Duodenal mucosa (tissue), 2 donors: Measurements from ENCODE around the gene BORCS5.
"Not testable (repeated sequence)": the region's sequence is repeated elsewhere in the genome, so short reads cannot be mapped to it uniquely, and the experiment has no call there.

ENCODE experiments used
- H3K27ac ChIP-seq: one replicate; pipeline ENCODE4 v1.7.0; 2013; ENCODE audit warnings: low read depth, low read length
- H3K27me3 ChIP-seq, 2 donors: one replicate each; pipeline ENCODE4 v1.7.0; 2013; ENCODE audit warnings: low read length in 2 of 2, control low read depth in 1 of 2; ENCODE audit not compliant: insufficient read depth in 2 of 2, control insufficient read depth in 1 of 2
- H3K36me3 ChIP-seq, 2 donors: one replicate each; pipeline ENCODE4 v1.7.0; 2013; ENCODE audit warnings: low read length in 2 of 2, control low read depth in 1 of 2; ENCODE audit not compliant: insufficient read depth in 2 of 2, control insufficient read depth in 1 of 2
- H3K4me1 ChIP-seq, 2 donors: one replicate each; pipeline ENCODE4 v1.7.0; 2013; ENCODE audit warnings: low read length in 2 of 2, control low read depth in 1 of 2; ENCODE audit not compliant: insufficient read depth in 2 of 2, control insufficient read depth in 1 of 2
- H3K4me3 ChIP-seq, 2 donors: one replicate each; pipeline ENCODE4 v1.7.0; 2013; ENCODE audit warnings: low read length in 2 of 2, low read depth in 1 of 2
- H3K9ac ChIP-seq, 2 donors: one replicate each; pipeline ENCODE4 v1.7.0; 2013; ENCODE audit warnings: low read length in 2 of 2, low read depth in 1 of 2
- H3K9me3 ChIP-seq, 2 donors: one replicate each; pipeline ENCODE4 v1.7.0; 2013; ENCODE audit warnings: low read length in 2 of 2, control low read depth in 1 of 2; ENCODE audit not compliant: control insufficient read depth in 1 of 2

The BORCS5 gene

DNA sequence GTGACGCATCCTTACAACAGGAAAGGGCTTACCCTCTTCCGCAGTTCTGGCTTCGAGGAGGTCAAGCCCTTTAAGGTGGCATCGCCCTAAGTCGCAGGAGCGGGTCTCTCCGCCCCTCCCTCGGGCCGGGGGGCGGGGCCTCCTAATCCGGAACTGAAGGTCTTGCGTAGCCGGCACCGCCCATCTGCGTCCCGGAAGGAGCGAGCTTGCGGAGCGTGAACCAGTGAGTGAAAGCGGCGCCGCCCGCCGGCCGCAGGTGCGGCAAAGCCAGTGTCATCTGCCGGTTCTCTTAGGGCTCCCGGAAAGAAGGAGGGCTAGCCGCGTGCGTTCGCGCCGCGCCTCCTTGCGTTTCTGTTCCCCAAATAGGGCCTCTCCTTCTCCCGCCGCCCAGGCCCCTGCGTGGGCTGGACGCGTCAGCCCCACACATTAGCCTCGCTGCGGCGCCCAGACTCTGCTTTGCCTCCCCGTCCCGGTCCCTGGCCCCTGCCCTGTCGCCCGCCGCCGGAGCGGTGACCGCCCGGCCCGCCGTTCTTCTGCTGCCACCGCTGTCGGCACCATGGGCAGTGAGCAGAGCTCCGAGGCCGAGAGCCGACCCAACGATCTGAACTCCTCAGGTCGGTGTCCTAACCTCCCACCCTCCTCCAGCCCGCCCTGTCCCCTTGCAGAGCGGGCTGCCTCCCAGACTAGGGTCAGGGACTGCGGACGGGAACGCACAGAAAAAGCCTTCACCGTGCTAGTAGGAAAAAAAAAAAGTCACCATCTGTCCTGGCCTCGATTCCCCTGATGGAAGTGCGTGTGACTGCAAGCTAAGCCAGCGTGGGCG lies at the start of gene BORCS5:
TSS of gene BORCS5 (plus strand) at position 183 of the 823 bp plus-strand sequence. CDS start at position 557, 374 bp downstream.
- Histone ChIP-seq H3K27ac (peak within 1 kb of the TSS; percentile 97), H3K4me3 (peak within 1 kb of the TSS; percentile 87 to 88), H3K9me3 (no peaks in the 10 kb centered on the region), H3K9ac (peak within 1 kb of the TSS; percentile 94 to 99), H3K36me3 (no peaks in the 10 kb centered on the region), H3K27me3 (no peaks in the 10 kb centered on the region), H3K4me1 (peaks cover 7 to 14% of the 10 kb centered on the region in 2 donors)

DNA sequence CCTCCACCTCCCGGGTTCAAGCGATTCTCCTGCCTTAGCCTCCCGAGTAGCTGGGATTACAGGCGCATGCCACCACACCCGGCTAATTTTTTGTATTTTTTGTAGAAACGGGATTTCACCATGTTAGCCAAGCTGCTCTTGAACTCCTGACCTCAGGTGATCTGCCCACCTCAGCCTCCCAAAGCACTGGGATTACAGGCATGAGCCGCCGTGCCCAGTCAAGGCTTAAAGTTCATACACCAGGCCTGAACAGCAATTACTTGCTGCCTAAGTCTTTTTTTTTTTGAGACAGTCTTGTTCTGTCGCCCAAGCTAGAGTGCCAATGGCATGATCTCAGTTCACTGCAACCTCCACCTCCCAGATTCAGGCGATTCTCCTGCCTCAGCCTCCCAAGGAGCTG lies 46.2 kb upstream of the BORCS5 start:
- not testable (repeated sequence) for H3K9ac ChIP-seq, H3K4me3 ChIP-seq, H3K27ac ChIP-seq, H3K36me3 ChIP-seq, H3K9me3 ChIP-seq, H3K27me3 ChIP-seq
- peaks cover 0 to 11% of the 10 kb centered on the region in 2 donors for H3K4me1 ChIP-seq

DNA sequence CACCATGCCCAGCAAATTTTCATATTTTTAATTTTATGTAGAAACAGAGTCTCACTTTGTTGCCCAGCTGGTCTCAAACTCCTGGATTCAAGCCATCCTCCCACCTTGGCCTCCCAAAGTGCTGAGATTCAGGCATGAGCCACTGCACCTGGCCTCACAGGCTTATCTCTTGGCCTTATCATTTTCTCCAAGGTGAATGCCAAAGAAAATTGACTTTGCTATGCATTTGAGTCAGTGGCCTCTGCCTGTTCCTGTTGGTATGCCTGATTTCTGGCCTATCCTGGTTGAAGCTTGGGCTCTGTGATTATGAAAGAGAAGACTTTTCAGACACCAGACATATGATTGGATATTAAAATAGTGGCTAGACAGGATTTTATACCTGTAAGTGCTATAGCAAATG lies 41.0 kb upstream of the BORCS5 start:
- Histone ChIP-seq H3K4me1 (peaks cover 20 to 21% of the 10 kb centered on the region in 2 donors), H3K4me3 (no peak overlapping the region), H3K9me3 (no peaks in the 10 kb centered on the region), H3K9ac (no peak overlapping the region), H3K36me3 (no peaks in the 10 kb centered on the region), H3K27ac (no peak overlapping the region), H3K27me3 (no peaks in the 10 kb centered on the region)

DNA sequence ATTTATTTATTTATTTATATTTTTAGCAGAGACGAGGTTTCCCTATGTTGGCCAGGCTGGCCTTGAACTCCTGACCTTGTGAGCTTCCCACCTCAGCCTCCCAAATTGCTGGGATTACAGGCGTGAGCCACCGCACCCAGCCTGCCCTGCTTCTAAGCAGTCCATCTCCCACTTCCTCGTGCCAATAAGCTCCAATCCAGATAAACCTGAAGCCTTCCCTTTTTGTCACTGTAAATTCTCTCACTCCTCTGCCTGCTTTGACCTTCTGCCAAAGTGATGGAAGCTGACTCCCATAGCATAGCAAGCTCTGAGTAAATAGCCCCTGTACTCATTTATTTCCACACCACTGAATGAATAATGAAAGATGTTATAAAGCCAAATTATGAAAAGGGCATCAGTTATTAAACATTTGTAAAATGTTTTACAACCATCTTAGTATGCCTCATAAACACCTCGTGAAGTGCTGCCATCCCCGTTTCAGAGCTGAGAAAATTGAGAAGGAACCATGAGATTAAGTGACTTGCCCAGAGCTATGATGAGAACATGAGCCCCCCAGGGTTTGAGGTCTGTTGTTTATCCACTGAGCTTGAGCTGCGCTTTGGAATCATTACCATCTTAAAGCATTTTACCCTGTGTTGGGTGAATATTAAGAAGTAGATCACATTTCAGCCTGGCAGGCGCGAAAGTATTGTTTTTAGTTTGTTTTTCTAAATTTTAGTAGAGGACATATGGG lies 37.3 kb upstream of the BORCS5 start:
- Histone ChIP-seq H3K9ac (no peak overlapping the region), H3K27ac (no peak overlapping the region), H3K36me3 (no peaks in the 10 kb centered on the region), H3K4me1 (peaks cover 17 to 21% of the 10 kb centered on the region in 2 donors), H3K27me3 (no peaks in the 10 kb centered on the region), H3K9me3 (no peaks in the 10 kb centered on the region), H3K4me3 (peak overlapping the region in 1 of 2 donors; percentile 12)

GRCh38 chr12:12323118-12323517 lies 33.8 kb upstream of the BORCS5 start:
- Histone ChIP-seq H3K9ac (no peak overlapping the region), H3K36me3 (no peaks in the 10 kb centered on the region), H3K4me1 (peaks cover 11 to 14% of the 10 kb centered on the region in 2 donors), H3K9me3 (no peaks in the 10 kb centered on the region), H3K27me3 (no peaks in the 10 kb centered on the region), H3K4me3 (no peak overlapping the region), H3K27ac (no peak overlapping the region)

- Histone ChIP-seq H3K4me1 (peaks cover 11 to 14% of the 10 kb centered on the region in 2 donors), H3K27me3 (no peaks in the 10 kb centered on the region), H3K9me3 (no peaks in the 10 kb centered on the region), H3K4me3 (no peak overlapping the region), H3K27ac (no peak overlapping the region), H3K36me3 (no peaks in the 10 kb centered on the region), H3K9ac (no peak overlapping the region)
Measured at GRCh38 chr12:12323591-12323990, 33.3 kb upstream of the BORCS5 start.

DNA sequence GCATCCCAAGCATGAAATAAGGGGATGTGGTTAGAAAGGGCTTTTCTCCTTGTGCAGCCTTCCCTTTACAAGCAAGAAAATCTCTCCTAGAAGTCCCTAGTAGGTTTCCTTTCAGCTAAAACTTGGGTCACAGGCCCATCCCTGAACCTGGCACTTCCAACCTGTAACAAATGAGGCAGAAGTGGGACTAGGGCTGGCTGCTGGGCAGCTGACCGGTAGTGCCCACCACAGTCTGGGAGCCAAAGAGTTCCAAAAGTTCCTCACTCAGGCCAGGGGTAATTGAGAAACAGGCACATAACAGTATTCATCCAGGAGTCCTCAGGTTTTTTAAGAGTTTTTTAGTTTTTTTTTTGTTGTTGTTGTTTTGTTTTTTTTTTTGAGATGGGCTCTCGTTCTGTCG lies 30.6 kb upstream of the BORCS5 start:
- Histone ChIP-seq H3K36me3 (peaks cover 0 to 9% of the 10 kb centered on the region in 2 donors), H3K4me1 (peaks cover 2% of the 10 kb centered on the region in 2 donors), H3K9me3 (no peaks in the 10 kb centered on the region), H3K27me3 (no peaks in the 10 kb centered on the region), H3K4me3 (no peak overlapping the region), H3K27ac (no peak overlapping the region), H3K9ac (no peak overlapping the region)

DNA sequence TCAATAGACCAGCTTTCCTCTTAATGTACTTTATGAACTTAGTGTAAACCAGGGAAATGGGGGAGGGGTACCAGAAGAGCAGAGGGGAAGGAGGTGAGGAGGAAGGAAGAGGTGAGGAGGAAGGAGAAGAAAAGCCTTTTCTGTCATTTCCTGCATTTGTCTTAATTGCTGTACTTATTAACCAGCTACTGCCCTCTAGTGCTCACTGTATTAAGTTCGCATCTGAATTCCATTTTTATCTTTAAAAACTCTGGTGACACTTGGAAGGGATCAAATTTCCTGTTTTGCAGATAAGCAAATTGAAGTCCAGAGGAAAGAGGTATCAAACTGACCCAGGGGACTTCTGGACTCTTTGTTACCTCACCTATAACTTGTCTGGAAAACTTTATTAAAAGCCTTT lies 29.1 kb upstream of the BORCS5 start:
- Histone ChIP-seq H3K4me3 (no peak overlapping the region), H3K9ac (no peak overlapping the region), H3K9me3 (no peaks in the 10 kb centered on the region), H3K36me3 (peaks cover 0 to 9% of the 10 kb centered on the region in 2 donors), H3K27me3 (no peaks in the 10 kb centered on the region), H3K27ac (no peak overlapping the region), H3K4me1 (peaks cover 14% of the 10 kb centered on the region in 2 donors)

- Histone ChIP-seq H3K4me1 (peaks cover 25 to 33% of the 10 kb centered on the region in 2 donors), H3K4me3 (no peak overlapping the region), H3K27ac (no peak overlapping the region), H3K9me3 (no peaks in the 10 kb centered on the region), H3K36me3 (peaks cover 0 to 9% of the 10 kb centered on the region in 2 donors), H3K9ac (peak overlapping the region in 1 of 2 donors; percentile 8), H3K27me3 (no peaks in the 10 kb centered on the region)
Measured at GRCh38 chr12:12331244-12331771, 25.6 kb upstream of the BORCS5 start.

GRCh38 chr12:12331896-12332295 lies 25.0 kb upstream of the BORCS5 start:
- no peak overlapping the region for H3K27ac ChIP-seq

More at GRCh38 chr12:12331896-12332295, 25.0 kb upstream of the BORCS5 start:
- Histone ChIP-seq H3K9ac (no peak overlapping the region), H3K36me3 (peaks cover 0 to 9% of the 10 kb centered on the region in 2 donors), H3K27me3 (no peaks in the 10 kb centered on the region), H3K4me3 (no peak overlapping the region), H3K4me1 (peaks cover 25 to 33% of the 10 kb centered on the region in 2 donors), H3K9me3 (no peaks in the 10 kb centered on the region)
